Measurements from ENCODE around the gene PRDM2.
"Not testable (repeated sequence)": the region's sequence is repeated elsewhere in the genome, so short reads cannot be mapped to it uniquely, and the experiment has no call there.

Gene PRDM2

GRCh38 chr1:13699510-13699909 is 478 bp upstream of the PRDM2 start:
- no peak for DNase-seq

- DNase-seq = peak; percentile 66
Observed at GRCh38 chr1:13700521-13701270, 708 bp downstream of the PRDM2 start.

GRCh38 chr1:13701271-13701640 is 1.3 kb downstream of the PRDM2 start:
- no peak for DNase-seq

- DNase-seq = peak; percentile 57
Observed at GRCh38 chr1:13702425-13703127, 2.6 kb downstream of the PRDM2 start.

- DNase-seq = no peak
Observed at GRCh38 chr1:13703128-13703513, 3.1 kb downstream of the PRDM2 start.

GRCh38 chr1:13703558-13704490 is 3.8 kb downstream of the PRDM2 start:
- no peak for DNase-seq

- DNase-seq = no peak
Observed at GRCh38 chr1:13706046-13706445, 6.1 kb downstream of the PRDM2 start.

GRCh38 chr1:13707164-13707563 is 7.2 kb downstream of the PRDM2 start:
- no peak for DNase-seq

- no peak for DNase-seq
Observed at GRCh38 chr1:13708380-13708982, 8.5 kb downstream of the PRDM2 start.

- DNase-seq = no peak
Observed at GRCh38 chr1:13710086-13710485, 10.1 kb downstream of the PRDM2 start.

GRCh38 chr1:13714851-13715250 is 14.9 kb downstream of the PRDM2 start:
- no peak for DNase-seq

GRCh38 chr1:13715616-13716287 is 15.8 kb downstream of the PRDM2 start:
- DNase-seq = not testable (repeated sequence)

GRCh38 chr1:13722808-13723360 is 22.9 kb downstream of the PRDM2 start:
- DNase-seq = no peak

- no peak for DNase-seq
Observed at GRCh38 chr1:13723810-13724209, 23.8 kb downstream of the PRDM2 start.

GRCh38 chr1:13725714-13726175 is 25.8 kb downstream of the PRDM2 start:
- DNase-seq = no peak

- DNase-seq = no peak
Observed at GRCh38 chr1:13728091-13728715, 28.2 kb downstream of the PRDM2 start.

GRCh38 chr1:13730291-13730690 is 30.3 kb downstream of the PRDM2 start:
- DNase-seq = no peak

- DNase-seq = peak; percentile 72
Observed at GRCh38 chr1:13730751-13731482, 30.9 kb downstream of the PRDM2 start.

- no peak for DNase-seq
Observed at GRCh38 chr1:13731897-13732296, 31.9 kb downstream of the PRDM2 start.

- no peak for DNase-seq
Observed at GRCh38 chr1:13732971-13733667, 33.1 kb downstream of the PRDM2 start.

All from activated CD4-positive, CD25-positive, alpha-beta regulatory T cell treated with anti-CD3 and anti-CD28 coated beads, Interleukin-2, amount 50 U/mL, for 72 hours (primary cell).